Small intestine (tissue), 7 donors: Measurements from ENCODE around the gene TBC1D30. TPM values are rescaled to one million over a fixed set of nuclear protein-coding genes. Genes with fewer than 3 reads are reported as not detected.
"Not testable (repeated sequence)": the region's sequence is repeated elsewhere in the genome, so short reads cannot be mapped to it uniquely, and the experiment has no call there.

Experiments used
- DNase-seq, 2 donors: peaks; one replicate each; pipeline versions ENCODE4 v3.0.0 to v3.0.0-alpha.2; 2013
- FAIRE-seq: peaks from 2 replicates; lab custom pipeline; 2012; peaks lifted over from hg19 to GRCh38; lab: Jason Lieb, UNC
- H3K27ac ChIP-seq, 3 donors: one replicate each; pipeline ENCODE4 v1.5.1; 2013; ENCODE audit warnings: low read length in 2 of 3, mild to moderate bottlenecking in 2 of 3, control low read depth in 1 of 3, inconsistent platforms in 1 of 3, low read depth in 1 of 3, moderate library complexity in 1 of 3
- H3K27me3 ChIP-seq, 3 donors: one replicate each; pipeline ENCODE4 v1.6.1; 2013; ENCODE audit warnings: low read length in 3 of 3, inconsistent platforms in 1 of 3; ENCODE audit not compliant: control insufficient read depth in 3 of 3, insufficient read depth in 3 of 3
- H3K36me3 ChIP-seq, 3 donors: one replicate each; pipeline ENCODE4 v1.6.1; 2013; ENCODE audit warnings: low read length in 3 of 3, inconsistent platforms in 1 of 3, low read depth in 1 of 3, mild to moderate bottlenecking in 1 of 3, moderate library complexity in 1 of 3; ENCODE audit not compliant: control insufficient read depth in 3 of 3, insufficient read depth in 2 of 3
- H3K4me1 ChIP-seq, 3 donors: one replicate each; pipeline ENCODE4 v1.6.1; 2013; ENCODE audit warnings: low read length in 2 of 3, inconsistent platforms in 1 of 3, low read depth in 1 of 3, mild to moderate bottlenecking in 1 of 3, moderate library complexity in 1 of 3; ENCODE audit not compliant: control insufficient read depth in 3 of 3, insufficient read depth in 2 of 3
- H3K4me3 ChIP-seq, 3 donors: one replicate each; pipeline ENCODE4 v1.5.1; 2013; ENCODE audit warnings: low read length in 3 of 3, control low read depth in 1 of 3, inconsistent platforms in 1 of 3, low read depth in 1 of 3, mild to moderate bottlenecking in 1 of 3, moderate library complexity in 1 of 3
- H3K9me3 ChIP-seq, 2 donors: one replicate each; pipeline ENCODE4 v1.6.1; 2013; ENCODE audit warnings: low read depth in 1 of 2, low read length in 1 of 2; ENCODE audit not compliant: control insufficient read depth in 2 of 2, insufficient read depth in 1 of 2
- WGBS, 3 donors: extraction: QIAGEN DNeasy Blood & Tissue Kit; methylation state at CpG; one replicate each; pipeline ENCODE4 v1.1.7; 2013; 5-methylcytosine and 5-hydroxymethylcytosine counted together
- polyA plus RNA-seq, 4 donors: library from polyadenylated mRNA; stranded (reverse) in 3 of 4; unstranded in 1 of 4; fragments of 200-250 nt in 3 of 4; fragments of 120-200 nt in 1 of 4; gene quantifications; one replicate each; pipeline versions ENCODE4 v1.2.1 to v1.2.3, GENCODE V29; 2013
- donor health status: healthy with polysubstance abuse.
- donor health status: control.
- donor health status: control.
- donor health status: Bipolar disorder and iron deficiency.
- donor health status: healthy.

The TBC1D30 gene
- polyA plus RNA-seq, 4 donors: 2.2 to 16.3 (median 6.2) TPM

GRCh38 chr12:64848409-64848808 is 24.0 kb downstream of the TBC1D30 start:
- WGBS, 3 donors: 94 to 97% (median 97%) methylated on average over 4 of the region's 4 CpGs
- not testable (repeated sequence) for H3K36me3 ChIP-seq, FAIRE-seq, H3K9me3 ChIP-seq, DNase-seq, H3K4me1 ChIP-seq, H3K4me3 ChIP-seq, H3K27ac ChIP-seq, H3K27me3 ChIP-seq

GRCh38 chr12:64858882-64859605 is 34.6 kb downstream of the TBC1D30 start:
- Histone ChIP-seq H3K4me1 (no peaks in the 10 kb centered on the region), H3K4me3 (no peak overlapping the region), H3K27me3 (no peaks in the 10 kb centered on the region), H3K27ac (no peak overlapping the region), H3K9me3 (no peaks in the 10 kb centered on the region), H3K36me3 (peaks cover 0 to 22% (median 0%) of the 10 kb centered on the region in 3 donors)
- WGBS, 3 donors: 83 to 94% (median 88%) methylated on average over 4 of the region's 4 CpGs
- FAIRE-seq (no peak), DNase-seq (no peak)

GRCh38 chr12:64860446-64860998 is 36.1 kb downstream of the TBC1D30 start:
- no peak for FAIRE-seq

DNA sequence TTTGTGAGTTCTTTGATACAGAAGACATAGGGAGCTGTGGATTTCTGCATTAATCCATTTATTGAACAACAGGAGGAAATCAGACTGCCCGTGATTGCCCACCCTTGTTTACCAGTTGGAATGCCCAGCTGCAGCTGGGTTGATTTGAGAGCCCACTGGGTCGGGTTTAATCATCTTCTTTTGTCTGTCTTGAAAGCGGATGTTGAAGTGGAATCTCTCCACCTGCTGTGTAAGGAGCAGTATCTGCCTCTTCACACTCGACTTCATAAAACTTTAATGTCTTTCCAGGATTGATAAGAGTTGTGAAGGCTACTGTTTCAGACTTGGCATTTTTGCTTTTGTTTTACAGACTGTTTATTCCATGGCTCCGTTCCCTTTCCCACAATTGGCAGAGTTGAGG is 39.9 kb downstream of the TBC1D30 start:
- H3K27ac ChIP-seq: no peak overlapping the region
- WGBS, 3 donors: 20 to 50% (median 30%) methylated on average over 5 of the region's 5 CpGs
- DNase-seq: no peak
- H3K4me1 ChIP-seq: no peaks in the 10 kb centered on the region
- peaks cover 0 to 5% (median 0%) of the 10 kb centered on the region in 3 donors for H3K36me3 ChIP-seq
- no peaks in the 10 kb centered on the region for H3K27me3 ChIP-seq
- no peaks in the 10 kb centered on the region for H3K9me3 ChIP-seq
- H3K4me3 ChIP-seq: no peak overlapping the region
- no peak for FAIRE-seq

More at GRCh38 chr12:64860446-64860998, 36.1 kb downstream of the TBC1D30 start:
- H3K4me3 ChIP-seq: no peak overlapping the region
- DNase-seq: no peak
- no peaks in the 10 kb centered on the region for H3K27me3 ChIP-seq
- peaks cover 0 to 24% (median 0%) of the 10 kb centered on the region in 3 donors for H3K36me3 ChIP-seq
- no peaks in the 10 kb centered on the region for H3K9me3 ChIP-seq
- WGBS, 3 donors: 87 to 94% (median 90%) methylated on average over 4 of the region's 4 CpGs
- no peaks in the 10 kb centered on the region for H3K4me1 ChIP-seq
- no peak overlapping the region for H3K27ac ChIP-seq

DNA sequence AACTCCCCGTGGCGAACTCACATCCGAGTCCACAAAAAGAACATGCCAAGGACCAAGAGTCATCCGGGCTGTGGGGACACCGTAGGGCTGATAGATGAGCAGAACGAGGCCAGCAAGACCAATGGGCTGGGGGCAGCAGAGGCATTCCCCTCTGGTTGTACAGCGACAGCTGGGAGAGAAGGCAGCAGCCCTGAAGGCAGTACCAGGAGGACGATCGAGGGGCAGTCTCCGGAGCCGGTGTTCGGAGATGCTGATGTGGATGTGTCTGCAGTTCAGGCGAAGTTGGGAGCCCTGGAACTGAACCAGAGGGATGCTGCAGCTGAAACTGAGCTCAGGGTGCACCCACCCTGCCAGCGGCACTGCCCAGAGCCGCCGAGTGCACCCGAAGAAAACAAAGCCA is 50.7 kb downstream of the TBC1D30 start:
- no peak overlapping the region for H3K27ac ChIP-seq
- FAIRE-seq: no peak
- 91 to 94% (median 93%) methylated on average over 17 of the region's 17 CpGs for WGBS, 3 donors

GRCh38 chr12:64876388-64877071 is 52.1 kb downstream of the TBC1D30 start:
- Histone ChIP-seq H3K36me3 (peaks cover 0 to 19% (median 0%) of the 10 kb centered on the region in 3 donors), H3K27me3 (no peaks in the 10 kb centered on the region), H3K4me3 (no peak overlapping the region), H3K9me3 (peaks cover 0 to 3% of the 10 kb centered on the region in 2 donors), H3K4me1 (no peaks in the 10 kb centered on the region), H3K27ac (no peak overlapping the region)
- FAIRE-seq (no peak), DNase-seq (no peak)
- 89 to 93% (median 91%) methylated on average over 12 of the region's 12 CpGs for WGBS, 3 donors

More for the DNA sequence above, 50.7 kb downstream of the TBC1D30 start:
- Histone ChIP-seq H3K4me3 (no peak overlapping the region), H3K9me3 (no peaks in the 10 kb centered on the region), H3K4me1 (no peaks in the 10 kb centered on the region), H3K27me3 (no peaks in the 10 kb centered on the region), H3K36me3 (peaks cover 0 to 18% (median 0%) of the 10 kb centered on the region in 3 donors)
- DNase-seq: no peak

DNA sequence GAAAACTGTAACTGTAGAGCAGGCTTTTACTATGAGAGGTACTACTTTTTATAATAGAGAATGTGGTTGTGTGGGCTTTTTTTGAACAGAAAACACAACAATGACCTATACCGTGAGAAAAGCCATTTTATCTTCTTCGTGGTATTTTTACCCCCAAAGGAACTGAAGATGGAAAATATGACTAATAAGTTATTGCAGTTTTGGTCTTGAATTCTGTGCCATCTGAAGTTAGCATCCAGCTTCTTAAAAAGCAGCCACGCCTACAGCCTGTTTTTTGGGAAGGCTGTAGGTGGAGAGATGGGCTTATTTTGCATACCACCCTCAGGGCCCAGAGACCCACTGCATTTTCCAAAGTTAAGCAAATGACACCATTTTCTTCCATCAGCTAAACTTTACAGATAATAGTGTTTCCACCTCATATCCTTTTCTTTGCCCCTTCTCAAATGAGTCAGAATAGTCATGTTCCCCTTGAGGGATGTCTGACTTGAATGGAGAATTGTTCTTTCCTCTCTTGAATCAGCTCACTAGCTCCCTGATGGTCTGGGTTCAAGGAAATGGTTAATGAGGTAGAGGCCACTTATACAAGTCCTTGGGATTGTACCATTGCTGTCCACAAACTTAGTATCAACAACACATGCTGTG is 53.0 kb downstream of the TBC1D30 start:
- DNase-seq (no peak), FAIRE-seq (no peak)
- Histone ChIP-seq H3K9me3 (peaks cover 0 to 3% of the 10 kb centered on the region in 2 donors), H3K4me3 (no peak overlapping the region), H3K36me3 (peaks cover 0 to 19% (median 0%) of the 10 kb centered on the region in 3 donors), H3K27ac (no peak overlapping the region), H3K4me1 (no peaks in the 10 kb centered on the region), H3K27me3 (no peaks in the 10 kb centered on the region)
- 72 to 88% (median 78%) methylated on average over 3 of the region's 3 CpGs for WGBS, 3 donors

DNA sequence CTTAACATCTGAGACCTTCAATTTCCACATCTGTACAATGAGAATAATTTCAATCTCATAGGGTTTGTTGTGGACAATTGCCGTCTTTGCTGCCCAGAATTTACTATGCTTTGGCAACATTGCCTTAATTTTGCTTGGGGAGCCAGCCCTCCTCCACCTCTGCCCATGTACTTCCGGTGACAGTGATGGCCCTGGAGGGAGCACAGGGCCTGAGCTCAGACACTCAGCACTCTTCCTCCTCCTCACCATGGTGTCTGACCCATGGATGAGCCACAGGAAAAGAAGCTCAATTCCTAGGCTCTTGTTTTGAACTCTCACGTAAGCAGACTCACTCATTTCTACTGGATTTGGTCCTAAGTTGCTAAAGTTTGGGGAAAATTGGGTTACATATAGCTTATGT is 58.2 kb downstream of the TBC1D30 start:
- FAIRE-seq (no peak), DNase-seq (no peak)
- Histone ChIP-seq H3K9me3 (peaks cover 0 to 3% of the 10 kb centered on the region in 2 donors), H3K4me1 (no peaks in the 10 kb centered on the region), H3K27ac (no peak overlapping the region), H3K4me3 (no peak overlapping the region), H3K27me3 (no peaks in the 10 kb centered on the region), H3K36me3 (peaks cover 0 to 6% (median 0%) of the 10 kb centered on the region in 3 donors)
- 91 to 94% (median 91%) methylated on average over 3 of the region's 3 CpGs for WGBS, 3 donors
